Endodermal cell (in vitro differentiated cells): ENCODE results near the gene SCN9A. TPM values are rescaled to one million over a fixed set of nuclear protein-coding genes. Genes with fewer than 3 reads are reported as not detected.

ENCODE experiments used
- DNase-seq: peaks from one replicate; pipeline ENCODE4 v3.0.0-alpha.2; 2017
- H3K27ac ChIP-seq: 2 replicates; pipeline ENCODE4 v1.5.1; 2013; ENCODE audit warnings: mild to moderate bottlenecking, low read depth, low read length, moderate library complexity
- H3K27me3 ChIP-seq: 2 replicates; pipeline ENCODE4 v1.6.1; 2013; ENCODE audit warnings: mild to moderate bottlenecking, low read length, moderate library complexity; ENCODE audit not compliant: insufficient read depth, control insufficient read depth, poor library complexity, severe bottlenecking
- H3K36me3 ChIP-seq: 2 replicates; pipeline ENCODE4 v1.7.0; 2013; ENCODE audit warnings: mild to moderate bottlenecking, low read length, moderate library complexity; ENCODE audit not compliant: control insufficient read depth, insufficient read depth
- H3K4me1 ChIP-seq: one replicate; pipeline ENCODE4 v1.7.0; 2013; ENCODE audit warnings: low read length; ENCODE audit not compliant: control insufficient read depth, insufficient read depth
- H3K4me3 ChIP-seq: 2 replicates; pipeline ENCODE4 v1.5.1; 2013; ENCODE audit warnings: mild to moderate bottlenecking, low read length, moderate library complexity
- H3K9ac ChIP-seq: 2 replicates; pipeline ENCODE4 v1.6.1; 2013; ENCODE audit warnings: mild to moderate bottlenecking, low read length, moderate library complexity; ENCODE audit not compliant: poor library complexity, severe bottlenecking; ENCODE audit errors: extremely low read depth
- H3K9me3 ChIP-seq: 2 replicates; pipeline ENCODE4 v1.6.1; 2013; ENCODE audit warnings: mild to moderate bottlenecking, low read length, moderate library complexity; ENCODE audit not compliant: control insufficient read depth
- H3K27ac Mint-ChIP-seq: 2 replicates; pipeline ENCODE4 v1.8.0; 2020; ENCODE audit warnings: mixed read lengths
- H3K27me3 Mint-ChIP-seq: 2 replicates; pipeline ENCODE4 v1.8.0; 2021; ENCODE audit warnings: mild to moderate bottlenecking, mixed read lengths; ENCODE audit not compliant: insufficient read depth
- H3K36me3 Mint-ChIP-seq: 2 replicates; pipeline ENCODE4 v1.8.0; 2020; ENCODE audit warnings: low read depth, mixed read lengths
- H3K4me1 Mint-ChIP-seq: 2 replicates; pipeline ENCODE4 v1.8.0; 2020; ENCODE audit warnings: mixed read lengths
- H3K4me3 Mint-ChIP-seq: 2 replicates; pipeline ENCODE4 v1.8.0; 2020; ENCODE audit warnings: mild to moderate bottlenecking, moderate library complexity, mixed read lengths
- H3K9me3 Mint-ChIP-seq: 2 replicates; pipeline ENCODE4 v1.8.0; 2020; ENCODE audit warnings: mild to moderate bottlenecking, mixed read lengths
- CTCF ChIP-seq: fragments of 200-600 bp; sonication (generic); conservative IDR thresholded peaks from 2 replicates; pipeline ENCODE4 v1.5.0; 2021; ENCODE audit warnings: antibody characterized with exemption, mild to moderate bottlenecking
- WGBS, 2 experiments: methylation state at CpG; one replicate each; pipeline versions ENCODE4 v1.1.5 to v1.1.7; 2013; ENCODE audit warnings: missing lambda C conversion rate in 2 of 2, mixed read lengths in 1 of 2; ENCODE audit not compliant: insufficient coverage in 1 of 2, insufficient read length in 1 of 2; 5-methylcytosine and 5-hydroxymethylcytosine counted together
- long read RNA-seq, 4 experiments: library from polyadenylated mRNA in 2 of 4; library from RNA in 1 of 4; library from capped mRNA in 1 of 4; stranded (forward) in 3 of 4; unstranded in 1 of 4; transcript quantifications; one replicate each; pipeline ENCODE4 v2.0.0, GENCODE V29; 2020 to 2021; ENCODE audit warnings: inconsistent platforms in 1 of 4
- polyA plus RNA-seq, 2 experiments: library from polyadenylated mRNA; stranded (reverse); fragments of 50-300 nt; gene quantifications; one replicate each; pipeline ENCODE4 v1.2.3, GENCODE V29; 2013
- total RNA-seq, 2 donors: library from RNA; stranded (reverse); fragmentation: NEBNext Ultra II Directional in 1 of 2; extraction: Animal tissue kit (Norgen Biotek cat#: 25700) in 1 of 2; gene quantifications; 2 replicates in 1 of 2; 3 replicates in 1 of 2; pipeline ENCODE4 v1.2.1, GENCODE V29; 2021

The SCN9A gene
- total RNA-seq, result under 1 TPM; 0.13 to 0.35 TPM
- 1.2 TPM for polyA plus RNA-seq (2013, experiment 1 of 2)
- polyA plus RNA-seq (2013, experiment 2 of 2), result 0.91 TPM
- long read RNA-seq, experiment 1, partial matches to known transcripts, result 0 of 1 reads
- long read RNA-seq, experiment 1, other reads (novel, unspliced or antisense), result 1 of 1 reads
- long read RNA-seq, experiment 2, result 0 reads
- long read RNA-seq, experiment 3, result 0 reads
- long read RNA-seq, experiment 4, result 0 reads

- TF ChIP-seq CTCF, result peak; percentile 36
- H3K27ac Mint-ChIP-seq, result no peak within 1 kb of the TSS
- H3K9me3 Mint-ChIP-seq, result no peaks in the 10 kb centered on the region
- Histone ChIP-seq H3K9me3 (no peaks in the 10 kb centered on the region), H3K4me3 (peak within 1 kb of the TSS; percentile 73), H3K4me1 (no peaks in the 10 kb centered on the region), H3K36me3 (no peaks in the 10 kb centered on the region), H3K9ac (no peak within 1 kb of the TSS), H3K27me3 (peaks cover 98% of the 10 kb centered on the region), H3K27ac (no peak within 1 kb of the TSS)
- H3K4me1 Mint-ChIP-seq, result peaks cover 14% of the 10 kb centered on the region
- peak within 1 kb of the TSS; percentile 70 for H3K4me3 Mint-ChIP-seq
- H3K27me3 Mint-ChIP-seq, result peaks cover 72% of the 10 kb centered on the region
- 0 to 1% methylated on average over 6 to 40 of the region's 45 CpGs for WGBS, 2 experiments
- DNase-seq, result peak; percentile 95
- no peaks in the 10 kb centered on the region for H3K36me3 Mint-ChIP-seq
Measured at GRCh38 chr2:166375736-166376487, at the start of gene SCN9A. Gene SCN9A (minus strand): TSS chr2:166375944. CDS start chr2:166311756, 64,188 bp downstream.

GRCh38 chr2:166424841-166425240, 49.1 kb upstream of the SCN9A start:
- H3K27me3 Mint-ChIP-seq, result no peaks in the 10 kb centered on the region

GRCh38 chr2:166419616-166419934, 43.8 kb upstream of the SCN9A start:
- Mint-ChIP-seq H3K27me3 (no peaks in the 10 kb centered on the region), H3K9me3 (no peaks in the 10 kb centered on the region), H3K4me3 (no peak overlapping the region), H3K27ac (no peak overlapping the region), H3K4me1 (peaks cover 2% of the 10 kb centered on the region), H3K36me3 (no peaks in the 10 kb centered on the region)
- no peaks in the 10 kb centered on the region for H3K9me3 ChIP-seq
- no peak overlapping the region for H3K4me3 ChIP-seq
- 54 to 100% methylated on average over 1 to 2 of the region's 2 CpGs for WGBS, 2 experiments
- DNase-seq, result no peak
- no peaks in the 10 kb centered on the region for H3K27me3 ChIP-seq
- no peaks in the 10 kb centered on the region for H3K4me1 ChIP-seq
- H3K9ac ChIP-seq, result no peak overlapping the region
- H3K27ac ChIP-seq, result no peak overlapping the region
- no peaks in the 10 kb centered on the region for H3K36me3 ChIP-seq
- peak; percentile 75 for TF ChIP-seq CTCF

More at GRCh38 chr2:166424841-166425240, 49.1 kb upstream of the SCN9A start:
- H3K4me3 Mint-ChIP-seq, result no peak overlapping the region
- Histone ChIP-seq H3K4me1 (no peaks in the 10 kb centered on the region), H3K27me3 (no peaks in the 10 kb centered on the region), H3K9me3 (no peaks in the 10 kb centered on the region), H3K4me3 (no peak overlapping the region), H3K36me3 (no peaks in the 10 kb centered on the region), H3K9ac (no peak overlapping the region), H3K27ac (no peak overlapping the region)
- no peak overlapping the region for H3K27ac Mint-ChIP-seq
- no peak for TF ChIP-seq CTCF
- no peak for DNase-seq
- H3K4me1 Mint-ChIP-seq, result no peaks in the 10 kb centered on the region
- 88% methylated on average over 5 of the region's 5 CpGs; no CpG with 5 or more reads in 1 of the 2 experiments for WGBS, 2 experiments
- no peaks in the 10 kb centered on the region for H3K9me3 Mint-ChIP-seq
- H3K36me3 Mint-ChIP-seq, result no peaks in the 10 kb centered on the region
